SKM-1 (cell line): ENCODE data around the gene POR.
A peak's percentile ranks its signal among the peaks of the same experiment; 100 is the strongest.
"Not testable (repeated sequence)": the region's sequence is repeated elsewhere in the genome, so short reads cannot be mapped to it uniquely, and the experiment has no call there.

Source experiments
- DNase-seq: peaks from one replicate; lab custom pipeline; 2025; ENCODE audit not compliant: unreplicated experiment; lab: John Stamatoyannopoulos, UW

Gene POR

GRCh38 chr7:76016191-76016947, 101.4 kb downstream of the POR start:
- no peak for DNase-seq

GRCh38 chr7:76018520-76018919, 103.6 kb downstream of the POR start:
- DNase-seq, result not testable (repeated sequence)

GRCh38 chr7:76020031-76020714, 105.2 kb downstream of the POR start:
- peak; percentile 48 for DNase-seq

- no peak for DNase-seq
Measured at GRCh38 chr7:76022026-76022780, 107.2 kb downstream of the POR start.

GRCh38 chr7:76023002-76023401, 108.0 kb downstream of the POR start:
- peak; percentile 75 for DNase-seq

GRCh38 chr7:76029682-76030081, 114.7 kb downstream of the POR start:
- not testable (repeated sequence) for DNase-seq

GRCh38 chr7:76031964-76032363, 117.0 kb downstream of the POR start:
- DNase-seq, result no peak
